GM21528 (cell line): ENCODE data around the gene VAX1.
"Not testable (repeated sequence)": the region's sequence is repeated elsewhere in the genome, so short reads cannot be mapped to it uniquely, and the experiment has no call there.

ENCODE experiments used
- ATAC-seq: cut with Tn5 transposase; IDR thresholded peaks from one replicate; pipeline ENCODE4 v1.9.1; 2021; ENCODE audit warnings: mild to moderate bottlenecking, moderate library complexity; ENCODE audit not compliant: unreplicated experiment, low FRiP score

Gene VAX1

DNA sequence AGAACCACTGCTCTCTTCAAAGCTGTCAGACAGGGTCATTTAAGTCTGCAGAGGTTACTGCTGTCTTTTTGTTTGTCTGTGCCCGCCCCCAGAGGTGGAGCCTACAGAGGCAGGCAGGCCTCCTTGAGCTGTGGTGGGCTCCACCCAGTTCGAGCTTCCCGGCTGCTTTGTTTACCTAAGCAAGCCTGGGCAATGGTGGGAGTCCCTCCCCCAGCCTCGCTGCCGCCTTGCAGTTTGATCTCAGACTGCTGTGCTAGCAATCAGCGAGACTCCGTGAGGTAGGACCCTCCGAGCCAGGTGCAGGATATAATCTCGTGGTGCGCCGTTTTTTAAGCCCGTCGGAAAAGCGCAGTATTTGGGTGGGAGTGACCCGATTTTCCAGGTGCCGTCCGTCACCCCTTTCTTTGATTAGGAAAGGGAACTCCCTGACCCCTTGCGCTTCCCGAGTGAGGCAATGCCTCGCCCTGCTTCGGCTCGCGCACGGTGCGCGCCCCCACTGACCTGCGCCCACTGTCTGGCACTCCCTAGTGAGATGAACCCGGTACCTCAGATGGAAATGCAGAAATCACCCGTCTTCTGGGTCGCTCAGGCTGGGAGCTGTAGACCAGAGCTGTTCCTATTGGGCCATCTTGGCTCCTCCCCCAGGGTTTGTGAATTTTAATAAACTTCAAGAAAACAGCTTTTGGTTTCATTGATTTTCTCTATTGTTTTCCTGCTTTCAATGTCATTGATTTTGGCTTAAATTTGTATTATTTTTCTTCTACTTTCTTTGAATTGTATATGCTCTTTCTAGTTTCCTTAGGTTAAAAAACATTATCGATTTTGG is 53.4 kb downstream of the VAX1 start:
- not testable (repeated sequence) for ATAC-seq
